Muscle layer of duodenum (tissue), 2 donors: Measurements from ENCODE around the gene ARID3B.

Experiments
- H3K27ac ChIP-seq: one replicate; pipeline ENCODE4 v1.7.0; 2013; ENCODE audit warnings: mild to moderate bottlenecking, low read length
- H3K27me3 ChIP-seq: one replicate; pipeline ENCODE4 v1.7.0; 2013; ENCODE audit warnings: low read depth, mild to moderate bottlenecking, control low read depth, low read length
- H3K36me3 ChIP-seq, 2 donors: one replicate each; pipeline ENCODE4 v1.7.0; 2013; ENCODE audit warnings: low read length in 2 of 2, control low read depth in 1 of 2, mild to moderate bottlenecking in 1 of 2; ENCODE audit not compliant: insufficient read depth in 2 of 2, control insufficient read depth in 1 of 2
- H3K4me1 ChIP-seq, 2 donors: one replicate each; pipeline ENCODE4 v1.7.0; 2013; ENCODE audit warnings: low read length in 2 of 2, mild to moderate bottlenecking in 2 of 2, control low read depth in 1 of 2, moderate library complexity in 1 of 2; ENCODE audit not compliant: insufficient read depth in 2 of 2, control insufficient read depth in 1 of 2
- H3K4me3 ChIP-seq, 2 donors: one replicate each; pipeline ENCODE4 v1.7.0; 2013; ENCODE audit warnings: low read length in 2 of 2, low read depth in 1 of 2, mild to moderate bottlenecking in 1 of 2
- H3K9me3 ChIP-seq, 2 donors: one replicate each; pipeline ENCODE4 v1.7.0; 2013; ENCODE audit warnings: low read length in 2 of 2, control low read depth in 1 of 2, mild to moderate bottlenecking in 1 of 2; ENCODE audit not compliant: control insufficient read depth in 1 of 2
- donor health status: healthy.

The ARID3B gene

DNA sequence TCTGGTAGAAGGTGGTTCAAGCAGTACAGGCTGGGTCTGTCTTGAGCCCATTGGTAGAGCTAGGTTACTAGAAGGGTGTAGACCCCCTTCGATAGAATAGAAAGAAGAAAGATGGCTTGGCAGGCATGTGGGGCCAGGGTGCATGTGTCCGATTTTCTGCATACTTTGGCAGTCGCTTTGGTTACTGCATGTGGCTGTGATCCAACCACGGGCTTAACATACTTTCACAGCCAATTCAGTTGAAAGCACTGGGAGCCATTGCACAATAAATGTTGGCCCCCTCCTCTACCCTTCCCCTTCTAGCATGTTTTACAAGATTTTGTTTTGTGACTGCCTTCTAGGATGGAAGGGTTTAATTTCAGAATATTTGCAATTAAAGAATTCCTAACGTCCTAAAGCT is 7.2 kb downstream of the ARID3B start:
- H3K36me3 ChIP-seq: peaks cover 0 to 17% of the 10 kb centered on the region in 2 donors
- no peaks in the 10 kb centered on the region for H3K27me3 ChIP-seq
- H3K4me1 ChIP-seq: peaks cover 11 to 35% of the 10 kb centered on the region in 2 donors
- no peaks in the 10 kb centered on the region for H3K9me3 ChIP-seq
- no peak overlapping the region for H3K4me3 ChIP-seq
- H3K27ac ChIP-seq: no peak overlapping the region

DNA sequence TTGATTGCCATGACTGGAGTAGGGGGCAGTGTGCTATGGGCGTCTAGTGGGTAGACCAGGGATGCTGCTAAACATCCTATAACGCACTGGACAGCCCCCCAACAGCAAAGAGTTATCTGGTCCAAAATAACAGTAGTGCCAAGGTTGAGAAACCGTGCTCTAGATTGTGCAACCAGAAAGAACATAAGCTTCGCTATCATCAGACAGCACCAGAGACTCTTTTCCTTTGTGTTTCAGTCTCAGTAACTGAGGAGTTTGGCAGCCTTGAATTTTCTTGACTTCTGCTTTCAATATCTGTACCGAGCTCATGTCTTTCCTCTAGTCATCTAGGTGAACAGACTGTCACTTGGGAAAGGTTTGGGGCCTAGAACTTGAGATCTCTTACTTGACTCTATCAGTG is 8.8 kb downstream of the ARID3B start:
- no peak overlapping the region for H3K27ac ChIP-seq
- H3K27me3 ChIP-seq: no peaks in the 10 kb centered on the region
- no peaks in the 10 kb centered on the region for H3K9me3 ChIP-seq
- H3K36me3 ChIP-seq: peaks cover 0 to 17% of the 10 kb centered on the region in 2 donors
- H3K4me1 ChIP-seq: peaks cover 11 to 35% of the 10 kb centered on the region in 2 donors
- no peak overlapping the region for H3K4me3 ChIP-seq

- Histone ChIP-seq H3K27ac (no peak overlapping the region), H3K27me3 (no peaks in the 10 kb centered on the region)
Measured at GRCh38 chr15:74551714-74552113, 10.7 kb downstream of the ARID3B start.

GRCh38 chr15:74552773-74553441 is 11.9 kb downstream of the ARID3B start:
- H3K9me3 ChIP-seq: no peaks in the 10 kb centered on the region
- no peak overlapping the region for H3K27ac ChIP-seq
- H3K36me3 ChIP-seq: peaks cover 0 to 17% of the 10 kb centered on the region in 2 donors
- no peaks in the 10 kb centered on the region for H3K27me3 ChIP-seq
- no peak overlapping the region for H3K4me3 ChIP-seq
- peaks cover 0 to 10% of the 10 kb centered on the region in 2 donors for H3K4me1 ChIP-seq

More at GRCh38 chr15:74551714-74552113, 10.7 kb downstream of the ARID3B start:
- peaks cover 0 to 17% of the 10 kb centered on the region in 2 donors for H3K36me3 ChIP-seq
- no peak overlapping the region for H3K4me3 ChIP-seq
- peaks cover 2 to 18% of the 10 kb centered on the region in 2 donors for H3K4me1 ChIP-seq
- H3K9me3 ChIP-seq: no peaks in the 10 kb centered on the region

DNA sequence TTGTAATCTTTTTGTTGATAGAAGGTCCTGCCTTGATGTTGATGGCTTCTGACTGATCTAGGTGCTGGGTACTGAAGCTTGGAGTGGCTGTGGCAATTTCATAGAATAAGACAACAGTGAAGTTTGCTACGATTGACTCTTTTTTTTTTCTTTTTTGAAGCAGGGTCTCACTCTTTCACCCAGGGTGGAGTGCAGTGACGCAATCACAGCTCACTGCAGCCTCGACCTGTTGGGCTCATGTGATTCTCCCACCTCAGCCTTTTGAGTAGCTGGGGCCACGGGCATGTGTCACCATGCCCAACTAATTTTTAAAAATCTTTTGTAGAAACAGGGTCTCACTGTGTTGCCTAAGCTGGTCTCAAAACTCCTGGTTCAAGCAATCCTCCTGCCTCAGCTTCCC is 14.2 kb downstream of the ARID3B start:
- no peaks in the 10 kb centered on the region for H3K4me1 ChIP-seq
- no peak overlapping the region for H3K27ac ChIP-seq
- H3K36me3 ChIP-seq: peaks cover 0 to 14% of the 10 kb centered on the region in 2 donors
- no peaks in the 10 kb centered on the region for H3K27me3 ChIP-seq
- no peak overlapping the region for H3K4me3 ChIP-seq
- no peaks in the 10 kb centered on the region for H3K9me3 ChIP-seq

- no peaks in the 10 kb centered on the region for H3K9me3 ChIP-seq
- H3K36me3 ChIP-seq: no peaks in the 10 kb centered on the region
- no peaks in the 10 kb centered on the region for H3K4me1 ChIP-seq
- H3K4me3 ChIP-seq: no peak overlapping the region
- H3K27ac ChIP-seq: no peak overlapping the region
- H3K27me3 ChIP-seq: no peaks in the 10 kb centered on the region
Measured at GRCh38 chr15:74558706-74559105, 17.7 kb downstream of the ARID3B start.

DNA sequence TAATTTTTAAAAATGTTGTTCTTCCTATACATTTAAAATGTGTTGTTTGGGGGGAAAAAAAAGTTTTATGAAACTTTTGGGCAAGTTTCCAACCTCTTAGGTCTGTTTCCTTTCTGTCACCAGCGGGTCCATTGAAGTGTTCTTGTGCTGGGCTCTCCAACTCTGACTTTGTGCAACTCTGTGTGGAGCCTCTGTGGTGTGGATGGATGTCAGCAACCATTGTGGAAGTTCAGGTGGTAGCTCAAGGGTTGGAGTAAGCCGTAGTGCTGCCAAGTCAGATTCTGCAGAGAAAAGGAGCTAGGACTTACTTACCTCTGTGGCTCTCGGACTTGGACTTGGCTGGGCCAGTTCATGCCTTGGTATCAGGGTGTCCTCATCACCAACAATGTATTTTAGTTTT is 22.4 kb downstream of the ARID3B start:
- Histone ChIP-seq H3K4me3 (no peak overlapping the region), H3K27ac (no peak overlapping the region), H3K4me1 (no peaks in the 10 kb centered on the region), H3K27me3 (no peaks in the 10 kb centered on the region), H3K9me3 (no peaks in the 10 kb centered on the region), H3K36me3 (no peaks in the 10 kb centered on the region)

GRCh38 chr15:74564182-74564581 is 23.2 kb downstream of the ARID3B start:
- Histone ChIP-seq H3K9me3 (no peaks in the 10 kb centered on the region), H3K4me3 (no peak overlapping the region), H3K4me1 (no peaks in the 10 kb centered on the region), H3K27ac (no peak overlapping the region), H3K27me3 (no peaks in the 10 kb centered on the region), H3K36me3 (no peaks in the 10 kb centered on the region)

GRCh38 chr15:74565381-74566085 is 24.5 kb downstream of the ARID3B start:
- Histone ChIP-seq H3K4me1 (peaks cover 0 to 4% of the 10 kb centered on the region in 2 donors), H3K27ac (no peak overlapping the region), H3K36me3 (no peaks in the 10 kb centered on the region), H3K4me3 (no peak overlapping the region), H3K9me3 (no peaks in the 10 kb centered on the region), H3K27me3 (no peaks in the 10 kb centered on the region)

GRCh38 chr15:74568594-74568993 is 27.6 kb downstream of the ARID3B start:
- Histone ChIP-seq H3K4me1 (peaks cover 0 to 4% of the 10 kb centered on the region in 2 donors), H3K9me3 (no peaks in the 10 kb centered on the region), H3K36me3 (peaks cover 11 to 12% of the 10 kb centered on the region in 2 donors), H3K27me3 (no peaks in the 10 kb centered on the region), H3K4me3 (no peak overlapping the region), H3K27ac (no peak overlapping the region)

DNA sequence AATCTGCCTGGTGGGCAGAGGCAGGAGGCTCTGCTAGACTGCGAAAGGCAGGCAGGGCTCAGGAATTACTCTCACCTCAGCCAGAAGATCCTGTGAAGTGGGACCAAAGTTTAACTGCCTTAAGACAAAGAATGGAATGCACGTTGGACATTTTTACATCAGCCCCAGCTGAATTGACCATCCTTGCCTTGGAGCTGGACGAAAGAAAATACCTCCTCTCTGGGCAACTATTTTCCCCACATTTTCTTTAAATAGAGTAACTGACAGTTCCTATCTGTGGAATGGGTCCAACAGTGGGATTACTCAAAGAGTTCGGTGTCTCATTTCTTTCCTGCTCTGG is 28.7 kb downstream of the ARID3B start:
- H3K9me3 ChIP-seq: no peaks in the 10 kb centered on the region
- H3K4me3 ChIP-seq: no peak overlapping the region
- peaks cover 0 to 4% of the 10 kb centered on the region in 2 donors for H3K4me1 ChIP-seq
- no peaks in the 10 kb centered on the region for H3K27me3 ChIP-seq
- peaks cover 17 to 21% of the 10 kb centered on the region in 2 donors for H3K36me3 ChIP-seq
- no peak overlapping the region for H3K27ac ChIP-seq
